PC-9 (cell line): Measurements from ENCODE around the gene DNMT3A.

ENCODE experiments used
- EZH2 ChIP-seq: fragments of 200-600 bp; sonication (generic); IDR thresholded peaks from 2 replicates; pipeline ENCODE4 v1.8.0; 2017; ENCODE audit warnings: antibody characterized with exemption, low read depth
- TF ChIP-seq, protein P1 (sequence below): fragments of 200-600 bp; sonication (generic); conservative IDR thresholded peaks from 2 replicates; pipeline ENCODE4 v1.6.1; 2017; ENCODE audit warnings: mixed run types, antibody characterized with exemption, mild to moderate bottlenecking, moderate library complexity

DNA sequence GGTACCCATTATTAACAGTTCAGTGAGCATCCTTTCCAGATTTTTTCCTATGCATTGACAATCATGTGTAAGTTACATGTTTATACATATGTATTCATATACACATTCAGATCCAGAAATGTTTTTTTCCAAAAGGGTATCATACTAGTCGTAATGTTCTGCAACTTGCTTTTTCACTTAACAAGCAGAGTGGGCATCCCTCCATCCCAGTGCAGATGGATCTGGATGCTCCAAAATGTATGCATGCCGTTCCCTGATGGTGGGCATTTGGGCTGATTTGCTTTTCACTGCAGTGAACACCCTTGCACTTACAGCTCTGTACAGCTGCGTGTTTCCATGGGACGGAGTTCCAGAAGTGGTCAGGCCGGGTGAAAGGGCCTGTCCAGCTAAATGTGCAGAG is 57.0 kb downstream of the DNMT3A start:
- TF ChIP-seq, protein P1, sequence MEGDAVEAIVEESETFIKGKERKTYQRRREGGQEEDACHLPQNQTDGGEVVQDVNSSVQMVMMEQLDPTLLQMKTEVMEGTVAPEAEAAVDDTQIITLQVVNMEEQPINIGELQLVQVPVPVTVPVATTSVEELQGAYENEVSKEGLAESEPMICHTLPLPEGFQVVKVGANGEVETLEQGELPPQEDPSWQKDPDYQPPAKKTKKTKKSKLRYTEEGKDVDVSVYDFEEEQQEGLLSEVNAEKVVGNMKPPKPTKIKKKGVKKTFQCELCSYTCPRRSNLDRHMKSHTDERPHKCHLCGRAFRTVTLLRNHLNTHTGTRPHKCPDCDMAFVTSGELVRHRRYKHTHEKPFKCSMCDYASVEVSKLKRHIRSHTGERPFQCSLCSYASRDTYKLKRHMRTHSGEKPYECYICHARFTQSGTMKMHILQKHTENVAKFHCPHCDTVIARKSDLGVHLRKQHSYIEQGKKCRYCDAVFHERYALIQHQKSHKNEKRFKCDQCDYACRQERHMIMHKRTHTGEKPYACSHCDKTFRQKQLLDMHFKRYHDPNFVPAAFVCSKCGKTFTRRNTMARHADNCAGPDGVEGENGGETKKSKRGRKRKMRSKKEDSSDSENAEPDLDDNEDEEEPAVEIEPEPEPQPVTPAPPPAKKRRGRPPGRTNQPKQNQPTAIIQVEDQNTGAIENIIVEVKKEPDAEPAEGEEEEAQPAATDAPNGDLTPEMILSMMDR = no peak
- no peak for TF ChIP-seq EZH2
